Adrenal gland (tissue), 12 donors: ENCODE measurements around the gene DGKK. TPM values are rescaled to one million over a fixed set of nuclear protein-coding genes. Genes with fewer than 3 reads are reported as not detected.

ENCODE experiments used
- DNase-seq, 7 donors: peaks; one replicate each; pipeline ENCODE4 v3.0.0-alpha.2; 2019 to 2020
- H3K27ac ChIP-seq, 5 donors: fragments of 200-600 bp; sonication (generic) in 4 of 5; 1 replicate in 3 of 5; 2 replicates in 2 of 5; pipeline versions ENCODE4 v1.5.1 to v1.8.0; 2016 to 2020; ENCODE audit warnings: mild to moderate bottlenecking in 1 of 5
- H3K27me3 ChIP-seq: fragments of 200-600 bp; 2 replicates; pipeline ENCODE4 v1.8.0; 2021
- H3K36me3 ChIP-seq, 2 donors: fragments of 200-600 bp; replicated peaks in 1 of 2; 1 replicate in 1 of 2; 2 replicates in 1 of 2; pipeline versions ENCODE4 v1.5.1 to v1.8.0; 2018 to 2022
- H3K4me1 ChIP-seq, 2 donors: fragments of 200-600 bp; replicated peaks in 1 of 2; 1 replicate in 1 of 2; 2 replicates in 1 of 2; pipeline versions ENCODE4 v1.5.1 to v1.8.0; 2018 to 2021
- H3K4me3 ChIP-seq, 4 donors: fragments of 200-600 bp; sonication (generic) in 3 of 4; one replicate each; pipeline ENCODE4 v1.5.1; 2016 to 2018
- H3K9me3 ChIP-seq, 3 donors: fragments of 200-600 bp; sonication (generic) in 1 of 3; replicated peaks in 1 of 3; 1 replicate in 2 of 3; 2 replicates in 1 of 3; pipeline versions ENCODE4 v1.5.1 to v1.8.0; 2016 to 2021
- CTCF ChIP-seq, 6 experiments: fragments of 450-650 bp in 4 of 6; fragments of 200-600 bp in 2 of 6; sonication (generic) in 1 of 6; IDR thresholded peaks; 1 replicate in 5 of 6; 2 replicates in 1 of 6; pipeline versions ENCODE4 v1.5.1 to v1.8.0; 2016 to 2021; ENCODE audit warnings: antibody characterized with exemption in 6 of 6, mild to moderate bottlenecking in 2 of 6, moderate library complexity in 1 of 6
- POLR2A ChIP-seq, 2 donors: fragments of 450-650 bp; IDR thresholded peaks; one replicate each; pipeline ENCODE4 v1.6.1; 2017; ENCODE audit warnings: antibody characterized with exemption in 2 of 2, mild to moderate bottlenecking in 2 of 2, moderate library complexity in 1 of 2
- WGBS, 4 donors: extraction: QIAGEN DNeasy Blood & Tissue Kit in 2 of 4; methylation state at CpG; one replicate each; pipeline versions ENCODE4 v1.1.5 to v1.1.7; 2013 to 2017; 5-methylcytosine and 5-hydroxymethylcytosine counted together
- intact Hi-C, 2 donors: fragments of 100-400 bp; cut with DNase I; formaldehyde crosslinking; loops; one replicate each; pipeline versions ENCODE4 v1.14.1 to v1.15.0; 2022 to 2023
- polyA plus RNA-seq, 3 donors: library from polyadenylated mRNA; stranded (reverse); fragments of 200-250 nt in 2 of 3; fragments of 350-450 nt in 1 of 3; fragmentation: Illumina TruSeq in 1 of 3; extraction: RNeasy Lipid Tissue Mini Kit (QIAGEN cat#74804) in 1 of 3; gene quantifications; one replicate each; pipeline ENCODE4 v1.2.3, GENCODE V29; 2013 to 2014
- total RNA-seq, 9 donors: library from RNA; depleted of rRNA in 4 of 9; stranded (reverse); fragments of >200 nt in 4 of 9; fragments of 120-200 nt in 1 of 9; fragmentation: NEBNext Ultra II Directional in 1 of 9; extraction: Animal tissue kit (Norgen Biotek cat#: 25700) in 1 of 9; gene quantifications; one replicate each; pipeline versions ENCODE4 v1.1.0 to v1.2.4, GENCODE V29; 2013 to 2023
- donor health status: healthy with polysubstance abuse.
- donor health status: Bipolar disorder and iron deficiency.
- donor health status: DM: yes; HTN: yes; CAD: no.
- donor health status: DM: no; HTN: no; CAD: no.
- donor health status: DM: no; HTN: no; CAD: no.
- donor health status: DM: yes; HTN: yes; CAD: no.

DGKK gene
- total and polyA plus RNA-seq, 12 donors: 0.04 to 5.3 (median 1.3) TPM; not detected in 3

- Histone ChIP-seq H3K27me3 (peaks cover 28% of the 10 kb centered on the region), H3K9me3 (no peaks in the 10 kb centered on the region), H3K4me3 (no peak overlapping the region), H3K36me3 (no peaks in the 10 kb centered on the region), H3K27ac (no peak overlapping the region), H3K4me1 (no peaks in the 10 kb centered on the region)
- 56 to 80% (median 67%) methylated on average over 6 of the region's 6 CpGs for WGBS, 4 donors
- DNase-seq: no peak
- TF ChIP-seq CTCF (IDR thresholded peaks at IDR 0.05) (no peak), POLR2A (IDR thresholded peaks at IDR 0.05) (no peak)
- intact Hi-C loops: no loop called here
Observed at GRCh38 chrX:50456712-50457484, 13.7 kb downstream of the DGKK start.

- peaks cover 31% of the 10 kb centered on the region for H3K27me3 ChIP-seq
- H3K36me3 ChIP-seq: no peaks in the 10 kb centered on the region
- TF ChIP-seq CTCF (IDR thresholded peaks at IDR 0.05): no peak
- TF ChIP-seq POLR2A (IDR thresholded peaks at IDR 0.05): no peak
- no peak for DNase-seq
- intact Hi-C loops: no loop called here
- no peaks in the 10 kb centered on the region for H3K4me1 ChIP-seq
- H3K27ac ChIP-seq: no peak overlapping the region
- H3K4me3 ChIP-seq: no peak overlapping the region
- no peaks in the 10 kb centered on the region for H3K9me3 ChIP-seq
Observed at GRCh38 chrX:50452782-50453181, 17.8 kb downstream of the DGKK start.

- H3K9me3 ChIP-seq: no peaks in the 10 kb centered on the region
- peaks cover 31% of the 10 kb centered on the region for H3K27me3 ChIP-seq
- intact Hi-C loops: no loop called here
Observed at GRCh38 chrX:50450324-50450723, 20.3 kb downstream of the DGKK start.

GRCh38 chrX:50448565-50448964, 22.1 kb downstream of the DGKK start:
- DNase-seq: no peak
- Histone ChIP-seq H3K27ac (no peak overlapping the region), H3K9me3 (no peaks in the 10 kb centered on the region), H3K4me3 (no peak overlapping the region), H3K4me1 (no peaks in the 10 kb centered on the region), H3K27me3 (peaks cover 31% of the 10 kb centered on the region), H3K36me3 (no peaks in the 10 kb centered on the region)
- 38 to 81% (median 73%) methylated on average over 2 of the region's 2 CpGs for WGBS, 4 donors
- intact Hi-C loops: no loop called here
- TF ChIP-seq CTCF (IDR thresholded peaks at IDR 0.05) (peak in 1 of 6 experiments; percentile 9), POLR2A (IDR thresholded peaks at IDR 0.05) (no peak)

More at GRCh38 chrX:50450324-50450723, 20.3 kb downstream of the DGKK start:
- Histone ChIP-seq H3K4me3 (no peak overlapping the region), H3K36me3 (no peaks in the 10 kb centered on the region), H3K4me1 (no peaks in the 10 kb centered on the region), H3K27ac (no peak overlapping the region)
- DNase-seq: no peak
- no peak for TF ChIP-seq CTCF (IDR thresholded peaks at IDR 0.05)
- no peak for TF ChIP-seq POLR2A (IDR thresholded peaks at IDR 0.05)
- WGBS, 4 donors: 38 to 53% (median 41%) methylated on average over 1 of the region's 1 CpG
